SK-N-SH (cell line): ENCODE data around the gene ELMO2. TPM values are rescaled to one million over a fixed set of nuclear protein-coding genes. Genes with fewer than 3 reads are reported as not detected.
A peak's percentile ranks its signal among the peaks of the same experiment; 100 is the strongest.

ENCODE experiments used
- CTCF ChIA-PET: fragments of 300-600, 350-600 bp; formaldehyde crosslinking; extraction: SDS; loops from one replicate; lab custom pipeline; 2021; lab: Yijun Ruan, JAX
- POLR2A ChIA-PET: fragments of 350-600 bp; sonication (Branson Sonifier 250); formaldehyde crosslinking; extraction: SDS; loops from one replicate; lab custom pipeline; 2020; ENCODE audit warnings: antibody characterized with exemption, inconsistent platforms; lab: Yijun Ruan, JAX
- DNase-seq: peaks from one replicate; pipeline ENCODE4 v3.0.0; 2012
- H2AFZ ChIP-seq: fragments of 200-600 bp; sonication (generic); 2 replicates; pipeline ENCODE4 v1.8.1; 2016; ENCODE audit warnings: antibody characterized with exemption, mild to moderate bottlenecking, low read depth
- H3F3A ChIP-seq: fragments of 200-600 bp; sonication (generic); replicated peaks from 2 replicates; pipeline ENCODE3; 2016; ENCODE audit warnings: antibody characterized with exemption, mild to moderate bottlenecking; ENCODE audit not compliant: insufficient read depth
- H3K27ac ChIP-seq, 2 experiments: fragments of 200-500 bp in 1 of 2; fragments of 200-600 bp in 1 of 2; sonication (Bioruptor generic) in 1 of 2; sonication (generic), shearing (Covaris generic) in 1 of 2; 2 replicates each; pipeline versions ENCODE4 v1.5.1 to v1.6.1; 2014 to 2016; ENCODE audit warnings: low read depth in 2 of 2, inconsistent platforms in 1 of 2, low read length in 1 of 2, mild to moderate bottlenecking in 1 of 2, mixed read lengths in 1 of 2
- H3K27me3 ChIP-seq: fragments of 200-600 bp; sonication (generic), shearing (Covaris generic); 2 replicates; pipeline ENCODE4 v1.6.1; 2016; ENCODE audit warnings: mixed run types; ENCODE audit not compliant: insufficient read depth
- H3K36me3 ChIP-seq, 2 experiments: fragments of 200-500 bp in 1 of 2; fragments of 200-600 bp in 1 of 2; sonication (Bioruptor generic) in 1 of 2; sonication (generic) in 1 of 2; replicated peaks in 1 of 2; 2 replicates each; pipeline versions ENCODE3 to v1.5.1; 2014 to 2016; ENCODE audit warnings: low read length in 1 of 2, mild to moderate bottlenecking in 1 of 2; ENCODE audit not compliant: insufficient read depth in 2 of 2, control insufficient read depth in 1 of 2
- H3K4me1 ChIP-seq, 2 experiments: fragments of 200-500 bp in 1 of 2; fragments of 200-600 bp in 1 of 2; sonication (Bioruptor generic) in 1 of 2; sonication (generic), shearing (Covaris generic) in 1 of 2; 2 replicates each; pipeline versions ENCODE4 v1.5.1 to v1.6.1; 2014 to 2016; ENCODE audit warnings: low read depth in 1 of 2, low read length in 1 of 2, mixed run types in 1 of 2; ENCODE audit not compliant: insufficient read depth in 2 of 2, control insufficient read depth in 1 of 2
- H3K4me2 ChIP-seq: fragments of 200-600 bp; sonication (generic), shearing (Covaris generic); 2 replicates; pipeline ENCODE4 v1.6.1; 2017; ENCODE audit warnings: mixed run types
- H3K4me3 ChIP-seq, 2 experiments: fragments of 200-500 bp in 1 of 2; fragments of 200-600 bp in 1 of 2; sonication (Bioruptor generic) in 1 of 2; sonication (generic), shearing (Covaris generic) in 1 of 2; 2 replicates each; pipeline versions ENCODE4 v1.5.1 to v1.8.1; 2014 to 2016; ENCODE audit warnings: low read depth in 2 of 2, inconsistent platforms in 1 of 2, low read length in 1 of 2, mild to moderate bottlenecking in 1 of 2, mixed read lengths in 1 of 2, moderate library complexity in 1 of 2
- H3K79me2 ChIP-seq: fragments of 200-600 bp; sonication (generic); 2 replicates; pipeline ENCODE4 v1.8.1; 2017; ENCODE audit warnings: mild to moderate bottlenecking; ENCODE audit not compliant: insufficient read depth
- H3K9ac ChIP-seq: fragments of 200-600 bp; sonication (generic); 2 replicates; pipeline ENCODE4 v1.6.1; 2017; ENCODE audit warnings: mixed run types
- H3K9me2 ChIP-seq: fragments of 200-600 bp; sonication (generic); 2 replicates; pipeline ENCODE4 v1.6.1; 2017; ENCODE audit warnings: mixed run types
- H3K9me3 ChIP-seq: fragments of 200-600 bp; sonication (generic); 2 replicates; pipeline ENCODE4 v1.6.1; 2017; ENCODE audit warnings: mixed run types, mild to moderate bottlenecking, moderate library complexity
- H4K20me1 ChIP-seq: fragments of 200-600 bp; sonication (generic); 2 replicates; pipeline ENCODE4 v1.6.1; 2017; ENCODE audit warnings: mild to moderate bottlenecking, mixed run types; ENCODE audit not compliant: insufficient read depth
- FOXJ3 ChIP-seq: sonication (generic); formaldehyde crosslinking; IDR thresholded peaks from 2 replicates; pipeline ENCODE4 v1.5.1; 2020; ENCODE audit warnings: mild to moderate bottlenecking, missing genetic modification reagents
- FOXM1 ChIP-seq: IDR thresholded peaks from 2 replicates; pipeline ENCODE4 v1.4.0; 2012; ENCODE audit warnings: low read depth, mild to moderate bottlenecking
- GABPA ChIP-seq: IDR thresholded peaks from 2 replicates; pipeline ENCODE4 v1.4.0; 2012; ENCODE audit warnings: low read depth, mild to moderate bottlenecking
- MXI1 ChIP-seq: IDR thresholded peaks from 2 replicates; pipeline ENCODE4 v1.6.1; 2012; ENCODE audit warnings: mild to moderate bottlenecking, low read depth, low read length, improper control_type of control experiment
- REST ChIP-seq: IDR thresholded peaks from 2 replicates; pipeline ENCODE4 v1.6.1; 2012; ENCODE audit warnings: mild to moderate bottlenecking, low read depth, low read length, moderate library complexity
- RXRA ChIP-seq: IDR thresholded peaks from 2 replicates; pipeline ENCODE4 v1.4.0; 2012; ENCODE audit warnings: low read depth, mild to moderate bottlenecking, borderline replicate concordance
- SMC3 ChIP-seq: IDR thresholded peaks from 2 replicates; pipeline ENCODE4 v1.6.1; 2012; ENCODE audit warnings: low read depth, low read length, improper control_type of control experiment
- TAF1 ChIP-seq: IDR thresholded peaks from 2 replicates; pipeline ENCODE4 v1.6.1; 2012; ENCODE audit warnings: low read depth, mild to moderate bottlenecking, low read length, moderate library complexity, borderline replicate concordance
- YY1 ChIP-seq: IDR thresholded peaks from 2 replicates; pipeline ENCODE4 v1.4.0; 2012; ENCODE audit warnings: low read depth, mild to moderate bottlenecking
- WGBS: methylation state at CpG from one replicate; pipeline ENCODE4 v1.1.6; 2017; ENCODE audit warnings: low lambda C conversion rate; 5-methylcytosine and 5-hydroxymethylcytosine counted together
- polyA plus RNA-seq, 3 experiments: library from polyadenylated mRNA; depleted of rRNA; stranded (reverse); fragments of >200 nt; gene quantifications; 2 replicates each; pipeline ENCODE4 v1.2.3, GENCODE V29; 2012
- TF ChIP-seq, protein P1 (sequence below): IDR thresholded peaks from 2 replicates; pipeline ENCODE4 v1.4.0; 2012; ENCODE audit warnings: low read depth, borderline replicate concordance
- TF ChIP-seq, protein P2 (sequence below): fragments of 150-350 bp; IDR thresholded peaks from 2 replicates; pipeline ENCODE4 v1.6.1; 2017; ENCODE audit warnings: antibody characterized with exemption, low read length, low read depth, borderline replicate concordance
- TF ChIP-seq, protein P3 (sequence below): IDR thresholded peaks from 2 replicates; pipeline ENCODE4 v1.4.0; 2012; ENCODE audit warnings: low read depth

Gene ELMO2
- polyA plus RNA-seq, 1 of the 3 experiments (the other 2 are of a cell fraction): 32.1 TPM

DNA sequence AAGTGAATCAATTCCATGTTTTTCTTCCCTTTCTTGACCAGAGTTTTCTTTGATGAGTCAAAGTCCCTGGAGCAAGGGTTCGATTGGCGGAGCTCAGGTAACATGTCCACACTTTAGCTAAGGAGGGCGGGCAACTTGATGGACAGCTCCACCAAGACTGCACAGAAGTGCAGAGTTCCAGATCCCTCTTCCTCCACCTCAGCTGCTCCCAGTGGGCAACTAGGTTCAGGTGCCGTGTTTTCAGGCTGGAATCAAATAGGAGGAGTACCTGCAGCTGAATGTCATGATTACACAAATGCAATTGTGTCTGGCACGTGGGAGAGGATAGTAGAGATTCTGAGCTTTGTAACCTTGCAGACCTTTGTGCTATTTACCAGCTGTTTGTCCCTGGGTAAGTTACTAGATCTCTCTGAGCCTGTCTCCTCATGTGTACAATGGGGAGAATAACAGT, 1.9 kb upstream of the ELMO2 start (continued):
- TF ChIP-seq, protein P1, sequence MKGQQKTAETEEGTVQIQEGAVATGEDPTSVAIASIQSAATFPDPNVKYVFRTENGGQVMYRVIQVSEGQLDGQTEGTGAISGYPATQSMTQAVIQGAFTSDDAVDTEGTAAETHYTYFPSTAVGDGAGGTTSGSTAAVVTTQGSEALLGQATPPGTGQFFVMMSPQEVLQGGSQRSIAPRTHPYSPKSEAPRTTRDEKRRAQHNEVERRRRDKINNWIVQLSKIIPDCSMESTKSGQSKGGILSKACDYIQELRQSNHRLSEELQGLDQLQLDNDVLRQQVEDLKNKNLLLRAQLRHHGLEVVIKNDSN: no peak
- TF ChIP-seq, protein P2, sequence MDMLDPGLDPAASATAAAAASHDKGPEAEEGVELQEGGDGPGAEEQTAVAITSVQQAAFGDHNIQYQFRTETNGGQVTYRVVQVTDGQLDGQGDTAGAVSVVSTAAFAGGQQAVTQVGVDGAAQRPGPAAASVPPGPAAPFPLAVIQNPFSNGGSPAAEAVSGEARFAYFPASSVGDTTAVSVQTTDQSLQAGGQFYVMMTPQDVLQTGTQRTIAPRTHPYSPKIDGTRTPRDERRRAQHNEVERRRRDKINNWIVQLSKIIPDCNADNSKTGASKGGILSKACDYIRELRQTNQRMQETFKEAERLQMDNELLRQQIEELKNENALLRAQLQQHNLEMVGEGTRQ: no peak

DNA sequence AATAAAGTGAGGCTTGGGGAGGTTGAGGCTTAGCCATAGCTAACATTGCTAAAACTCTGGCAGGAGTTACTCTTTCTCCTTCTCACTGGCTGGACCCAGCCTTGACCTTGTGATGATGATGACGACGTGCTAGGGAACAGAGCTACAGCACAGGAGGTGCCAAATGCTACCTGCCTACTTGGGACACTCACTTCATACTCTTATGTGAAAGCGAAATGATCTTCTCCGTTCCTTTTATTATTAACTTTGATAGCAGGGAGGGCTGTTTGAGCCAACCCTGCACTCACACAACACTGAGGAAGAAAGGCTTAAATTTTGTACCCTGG, 1.2 kb upstream of the ELMO2 start:
- ChIA-PET CTCF (interaction anchor here (1.5 to 2.7 kb wide), 4 partner anchors 15 to 101 kb away, joined by 3 to 11 read pairs (median 6); no protein-coding TSS in a partner anchor), POLR2A (interaction anchor here (1.1 kb wide), 1 partner anchor 42 kb away, joined by 3 read pairs; no protein-coding TSS in a partner anchor)
- peak overlapping the region; percentile 94 for H3K4me2 ChIP-seq

More for the DNA sequence above, 1.2 kb upstream of the ELMO2 start:
- no peak overlapping the region for H3K4me3 ChIP-seq
- H3K9me3 ChIP-seq: no peaks in the 10 kb centered on the region
- H3F3A ChIP-seq: no peaks in the 10 kb centered on the region
- WGBS: 80% methylated on average over 4 of the region's 4 CpGs
- TF ChIP-seq SMC3 (no peak), FOXJ3 (no peak), REST (no peak), RXRA (no peak), MXI1 (no peak), FOXM1 (no peak), GABPA (no peak), TAF1 (no peak), YY1 (no peak)
- TF ChIP-seq, protein P3, sequence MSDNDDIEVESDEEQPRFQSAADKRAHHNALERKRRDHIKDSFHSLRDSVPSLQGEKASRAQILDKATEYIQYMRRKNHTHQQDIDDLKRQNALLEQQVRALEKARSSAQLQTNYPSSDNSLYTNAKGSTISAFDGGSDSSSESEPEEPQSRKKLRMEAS: no peak
- TF ChIP-seq, all 33 proteins: peak for 0
- Histone ChIP-seq H4K20me1 (peaks cover 29% of the 10 kb centered on the region), H3K4me1 (peaks cover 4 to 17% of the 10 kb centered on the region in 2 experiments; a peak in 2 of 4 replicates), H2AFZ (0 out of 2 replicates have a peak overlapping the region, but pooled peaks have one; percentile 93), H3K27me3 (no peaks in the 10 kb centered on the region), H3K79me2 (peaks cover 32% of the 10 kb centered on the region), H3K27ac (no peak overlapping the region), H3K36me3 (peaks cover 0 to 8% of the 10 kb centered on the region in 2 experiments), H3K9me2 (no peaks in the 10 kb centered on the region), H3K9ac (no peak overlapping the region)
- no peak for DNase-seq
